CD4-positive, alpha-beta T cell (primary cell): ENCODE measurements around the gene GLIS1. TPM values are rescaled to one million over a fixed set of nuclear protein-coding genes. Genes with fewer than 3 reads are reported as not detected.

ENCODE experiments used
- ATAC-seq: fragments of 200-7000 bp; cut with Tn5 transposase; one replicate; pipeline ENCODE4 v1.10.0; 2022; ENCODE audit warnings: mild to moderate bottlenecking; ENCODE audit not compliant: poor library complexity
- CTCF ChIA-PET: fragments of 350-600 bp; sonication (Branson Sonifier 250); formaldehyde crosslinking; loops from one replicate; lab custom pipeline; 2021; ENCODE audit warnings: antibody characterized with exemption, inconsistent platforms; lab: Charles Lee
- POLR2A ChIA-PET: fragments of 350-600 bp; sonication (Branson Sonifier 250); formaldehyde crosslinking; loops from one replicate; lab custom pipeline; 2021; ENCODE audit warnings: antibody characterized with exemption, inconsistent platforms; lab: Charles Lee
- DNase-seq, 14 experiments: peaks; one replicate each; pipeline ENCODE4 v3.0.0-alpha.2; 2013 to 2020; ENCODE audit warnings: mixed read lengths in 2 of 14
- H3K27ac ChIP-seq, 2 donors: one replicate each; pipeline versions ENCODE4 v1.5.1 to v1.7.0; 2013; ENCODE audit warnings: low read length in 2 of 2, low read depth in 1 of 2, mild to moderate bottlenecking in 1 of 2
- H3K27me3 ChIP-seq, 2 experiments: 1 replicate in 1 of 2; 2 replicates in 1 of 2; pipeline versions ENCODE4 v1.6.1 to v1.7.0; 2013; ENCODE audit warnings: low read length in 2 of 2, control low read depth in 1 of 2, mild to moderate bottlenecking in 1 of 2, moderate library complexity in 1 of 2; ENCODE audit not compliant: insufficient read depth in 2 of 2, control insufficient read depth in 1 of 2
- H3K36me3 ChIP-seq: one replicate; pipeline ENCODE4 v1.6.1; 2013; ENCODE audit warnings: low read length, control low read depth; ENCODE audit not compliant: insufficient read depth
- H3K4me1 ChIP-seq: one replicate; pipeline ENCODE4 v1.6.1; 2013; ENCODE audit warnings: low read length, control low read depth; ENCODE audit not compliant: insufficient read depth
- H3K4me3 ChIP-seq: one replicate; pipeline ENCODE4 v1.5.1; 2013; ENCODE audit warnings: mild to moderate bottlenecking, low read length, moderate library complexity
- H3K9me3 ChIP-seq, 2 experiments: 1 replicate in 1 of 2; 2 replicates in 1 of 2; pipeline versions ENCODE4 v1.6.1 to v1.7.0; 2013; ENCODE audit warnings: low read length in 2 of 2, mild to moderate bottlenecking in 2 of 2, control low read depth in 1 of 2, moderate library complexity in 1 of 2; ENCODE audit not compliant: control insufficient read depth in 1 of 2, insufficient read depth in 1 of 2
- H3K27ac Mint-ChIP-seq: one replicate; pipeline ENCODE4 v1.8.0; 2020; ENCODE audit warnings: mixed read lengths
- H3K27me3 Mint-ChIP-seq: one replicate; pipeline ENCODE4 v1.8.0; 2021; ENCODE audit warnings: mixed read lengths
- H3K36me3 Mint-ChIP-seq: one replicate; pipeline ENCODE4 v1.8.0; 2021; ENCODE audit warnings: low read depth, mixed read lengths
- H3K4me1 Mint-ChIP-seq: one replicate; pipeline ENCODE4 v1.8.0; 2021; ENCODE audit warnings: low read depth, mixed read lengths
- H3K4me3 Mint-ChIP-seq: one replicate; pipeline ENCODE4 v1.8.0; 2020; ENCODE audit warnings: mild to moderate bottlenecking, mixed read lengths
- H3K9me3 Mint-ChIP-seq: one replicate; pipeline ENCODE4 v1.8.0; 2020; ENCODE audit warnings: mixed read lengths
- CTCF ChIP-seq: fragments of 200-600 bp; IDR thresholded peaks from one replicate; pipeline ENCODE4 v1.8.0; 2022; ENCODE audit warnings: antibody characterized with exemption, mild to moderate bottlenecking
- intact Hi-C, 2 experiments: fragments of 100-400 bp; cut with DNase I in 1 of 2; cut with micrococcal nuclease in 1 of 2; formaldehyde crosslinking; loops; one replicate each; pipeline versions ENCODE4 v1.15.1 to v1.9.0; 2023 to 2025; cut with DNase I, micrococcal nuclease
- total RNA-seq, 174 experiments: library from RNA in 2 of 174; stranded (reverse) in 2 of 174; gene quantifications; one replicate each; pipeline ENCODE4 v1.2.3 and lab custom pipeline; 2021 to 2026

GLIS1 gene
- total RNA-seq, 2 experiments from 2014 or later: not detected

DNA sequence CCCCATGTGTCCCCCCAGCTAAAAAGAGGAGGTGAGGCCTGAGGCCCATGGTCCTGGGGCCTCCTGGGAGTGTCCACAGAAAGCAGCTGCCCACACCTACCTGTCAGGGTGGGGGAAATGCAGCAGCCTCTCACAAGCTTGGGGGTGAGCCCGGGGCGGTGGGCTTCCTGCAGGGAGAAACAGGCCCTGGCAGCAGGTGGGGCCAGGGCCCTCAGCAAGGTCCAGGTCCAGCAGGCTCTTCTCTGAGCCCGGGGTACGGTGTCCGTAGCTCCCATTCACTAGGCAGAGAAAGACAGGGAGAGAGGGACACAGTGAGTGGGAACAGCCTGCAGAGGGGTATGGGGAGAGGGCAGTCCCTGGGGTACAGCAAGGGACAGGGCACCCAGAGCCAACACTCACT is 139.0 kb downstream of the GLIS1 start:
- no peak overlapping the region for H3K27ac Mint-ChIP-seq
- no peak overlapping the region for H3K4me3 ChIP-seq
- CTCF ChIA-PET: no interaction called here
- no peaks in the 10 kb centered on the region for H3K9me3 ChIP-seq
- intact Hi-C loops: no loop called here
- H3K4me1 Mint-ChIP-seq: peaks cover 3% of the 10 kb centered on the region
- TF ChIP-seq CTCF: no peak
- H3K27me3 Mint-ChIP-seq: no peaks in the 10 kb centered on the region
- no peaks in the 10 kb centered on the region for H3K27me3 ChIP-seq
- no peak overlapping the region for H3K4me3 Mint-ChIP-seq
- H3K36me3 ChIP-seq: no peaks in the 10 kb centered on the region
- H3K9me3 Mint-ChIP-seq: no peaks in the 10 kb centered on the region
- H3K27ac ChIP-seq: no peak overlapping the region
- DNase-seq (no peak), ATAC-seq (no peak)
- no peaks in the 10 kb centered on the region for H3K36me3 Mint-ChIP-seq
- H3K4me1 ChIP-seq: peaks cover 17% of the 10 kb centered on the region
- POLR2A ChIA-PET: no interaction called here

DNA sequence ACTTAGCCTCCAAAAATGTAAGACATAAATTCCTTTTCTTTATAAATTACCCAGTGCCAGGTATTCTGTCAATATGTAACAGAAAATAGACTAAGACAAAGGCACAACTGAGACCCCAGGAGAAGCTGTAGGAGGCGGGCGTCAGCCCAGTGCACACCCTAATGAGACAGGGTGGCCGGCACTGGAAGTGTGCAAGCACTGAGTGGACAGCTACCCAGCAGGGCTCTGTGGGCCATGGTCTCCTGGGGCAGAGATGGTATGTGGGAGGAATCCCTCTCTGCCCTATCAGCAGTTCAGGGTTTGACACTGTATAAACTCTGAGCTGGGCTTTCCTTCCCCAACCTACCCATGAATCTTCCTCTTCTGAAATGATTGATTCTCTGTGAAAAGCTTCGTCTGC is 139.5 kb downstream of the GLIS1 start:
- no peaks in the 10 kb centered on the region for H3K9me3 ChIP-seq
- no peaks in the 10 kb centered on the region for H3K9me3 Mint-ChIP-seq
- no peaks in the 10 kb centered on the region for H3K27me3 ChIP-seq
- H3K4me1 ChIP-seq: peaks cover 17% of the 10 kb centered on the region
- H3K4me3 Mint-ChIP-seq: no peak overlapping the region
- ATAC-seq: no peak
- no peaks in the 10 kb centered on the region for H3K36me3 ChIP-seq
- peaks cover 3% of the 10 kb centered on the region for H3K4me1 Mint-ChIP-seq
- H3K4me3 ChIP-seq: no peak overlapping the region
- no peak for DNase-seq
- H3K36me3 Mint-ChIP-seq: no peaks in the 10 kb centered on the region
- TF ChIP-seq CTCF: no peak
- no peak overlapping the region for H3K27ac ChIP-seq
- intact Hi-C loops: no loop called here
- H3K27ac Mint-ChIP-seq: no peak overlapping the region
- ChIA-PET POLR2A (no interaction called here), CTCF (no interaction called here)
- H3K27me3 Mint-ChIP-seq: no peaks in the 10 kb centered on the region

DNA sequence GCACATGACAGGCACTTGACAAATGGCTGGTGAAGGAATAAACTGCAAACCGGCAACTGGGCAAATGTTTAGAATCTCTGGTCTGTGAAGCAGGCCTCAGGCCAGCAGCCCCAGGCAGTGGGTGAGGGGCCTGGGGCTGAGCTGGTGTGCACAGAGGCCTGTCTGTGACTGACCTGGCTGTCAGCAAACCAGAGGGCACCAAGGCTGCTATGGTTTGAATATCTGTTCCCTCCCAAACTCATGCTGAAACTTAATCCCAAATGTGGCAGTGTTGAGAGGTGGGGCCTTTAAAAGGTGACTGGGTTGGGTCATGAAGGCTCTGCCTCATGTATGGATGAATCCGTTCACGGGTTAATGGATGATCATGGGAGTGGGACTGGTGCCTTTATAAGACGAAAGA is 140.0 kb downstream of the GLIS1 start:
- intact Hi-C loops: no loop called here
- DNase-seq (no peak), ATAC-seq (no peak)
- ChIA-PET CTCF (no interaction called here), POLR2A (no interaction called here)
- H3K4me1 ChIP-seq: peaks cover 17% of the 10 kb centered on the region
- Mint-ChIP-seq H3K27ac (no peak overlapping the region), H3K4me3 (no peak overlapping the region), H3K9me3 (no peaks in the 10 kb centered on the region), H3K4me1 (peaks cover 3% of the 10 kb centered on the region), H3K27me3 (no peaks in the 10 kb centered on the region), H3K36me3 (no peaks in the 10 kb centered on the region)
- no peaks in the 10 kb centered on the region for H3K9me3 ChIP-seq
- no peaks in the 10 kb centered on the region for H3K27me3 ChIP-seq
- no peak overlapping the region for H3K4me3 ChIP-seq
- no peak overlapping the region for H3K27ac ChIP-seq
- H3K36me3 ChIP-seq: no peaks in the 10 kb centered on the region
- TF ChIP-seq CTCF: no peak
